ENCODE results near the gene DNAL1.

The DNAL1 gene

GRCh38 chr14:73723406-73723796 lies 78.6 kb downstream of the DNAL1 start:
- H3K27ac ChIP-seq (ENCODE audit: low read depth, low read length), result peak overlapping the region; percentile 79
- no peak overlapping the region for H3K4me3 ChIP-seq (ENCODE audit: low read length)
- peaks cover 32% of the 10 kb centered on the region for H3K4me1 ChIP-seq (ENCODE audit: control insufficient read depth, insufficient read depth, low read length)
- peaks cover 59% of the 10 kb centered on the region for H3K36me3 ChIP-seq (ENCODE audit: control insufficient read depth, insufficient read depth, low read length)
- no peak overlapping the region for H3K9ac ChIP-seq (ENCODE audit: low read length)
- H3K27me3 ChIP-seq (ENCODE audit: control insufficient read depth, insufficient read depth, low read length), result no peaks in the 10 kb centered on the region

DNA sequence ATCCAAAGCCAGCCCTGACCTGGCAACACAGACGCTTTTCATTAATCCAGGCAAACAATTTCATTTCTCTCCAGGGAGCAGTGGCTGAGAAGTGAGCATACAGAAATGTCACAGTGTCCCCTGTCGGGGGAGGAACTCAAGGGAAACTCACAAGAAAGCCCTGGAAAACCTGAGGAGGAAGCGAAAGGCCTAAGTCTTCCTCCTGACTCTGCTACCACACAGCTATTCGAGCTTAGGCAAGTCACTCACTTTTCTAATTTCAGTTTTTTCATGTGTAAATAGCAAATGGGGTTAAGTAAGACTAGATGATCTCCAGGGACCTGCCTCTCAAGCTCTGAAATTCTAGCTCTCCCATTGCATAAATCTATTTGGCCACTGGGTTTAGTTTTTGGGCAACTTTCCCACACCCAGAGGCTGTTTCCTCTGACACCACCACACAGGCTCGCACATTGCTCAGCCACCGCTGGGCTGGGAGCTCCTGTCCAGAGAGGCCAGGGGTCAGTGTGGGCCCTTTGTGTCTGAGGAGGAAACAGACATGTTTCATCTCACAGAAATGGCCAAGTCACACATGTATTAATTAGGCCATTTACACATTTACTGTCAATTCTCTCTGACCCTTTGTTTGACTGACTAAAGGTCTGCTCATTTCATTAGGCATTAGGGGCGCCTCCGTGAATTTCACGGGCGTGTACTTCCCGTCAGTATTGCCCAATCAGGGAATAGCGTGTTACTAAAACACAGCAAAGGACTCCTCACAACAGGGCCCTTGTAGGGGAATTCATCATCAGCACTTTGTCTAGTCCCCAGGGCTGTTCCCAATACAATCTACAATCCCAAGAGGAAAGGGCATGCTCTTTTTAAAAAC lies 79.2 kb downstream of the DNAL1 start:
- Histone ChIP-seq H3K36me3 (ENCODE audit: control insufficient read depth, insufficient read depth, low read length) (peaks cover 61% of the 10 kb centered on the region), H3K27ac (ENCODE audit: low read depth, low read length) (peak overlapping the region; percentile 79), H3K4me1 (ENCODE audit: control insufficient read depth, insufficient read depth, low read length) (peaks cover 31% of the 10 kb centered on the region), H3K27me3 (ENCODE audit: control insufficient read depth, insufficient read depth, low read length) (no peaks in the 10 kb centered on the region), H3K9ac (ENCODE audit: low read length) (no peak overlapping the region), H3K4me3 (ENCODE audit: low read length) (no peak overlapping the region)

- Histone ChIP-seq H3K36me3 (ENCODE audit: control insufficient read depth, insufficient read depth, low read length) (peaks cover 62% of the 10 kb centered on the region), H3K27ac (ENCODE audit: low read depth, low read length) (peak overlapping the region; percentile 79), H3K4me3 (ENCODE audit: low read length) (no peak overlapping the region), H3K27me3 (ENCODE audit: control insufficient read depth, insufficient read depth, low read length) (no peaks in the 10 kb centered on the region), H3K9ac (ENCODE audit: low read length) (no peak overlapping the region), H3K4me1 (ENCODE audit: control insufficient read depth, insufficient read depth, low read length) (peaks cover 25% of the 10 kb centered on the region)
Observed at GRCh38 chr14:73724696-73725095, 79.9 kb downstream of the DNAL1 start.

DNA sequence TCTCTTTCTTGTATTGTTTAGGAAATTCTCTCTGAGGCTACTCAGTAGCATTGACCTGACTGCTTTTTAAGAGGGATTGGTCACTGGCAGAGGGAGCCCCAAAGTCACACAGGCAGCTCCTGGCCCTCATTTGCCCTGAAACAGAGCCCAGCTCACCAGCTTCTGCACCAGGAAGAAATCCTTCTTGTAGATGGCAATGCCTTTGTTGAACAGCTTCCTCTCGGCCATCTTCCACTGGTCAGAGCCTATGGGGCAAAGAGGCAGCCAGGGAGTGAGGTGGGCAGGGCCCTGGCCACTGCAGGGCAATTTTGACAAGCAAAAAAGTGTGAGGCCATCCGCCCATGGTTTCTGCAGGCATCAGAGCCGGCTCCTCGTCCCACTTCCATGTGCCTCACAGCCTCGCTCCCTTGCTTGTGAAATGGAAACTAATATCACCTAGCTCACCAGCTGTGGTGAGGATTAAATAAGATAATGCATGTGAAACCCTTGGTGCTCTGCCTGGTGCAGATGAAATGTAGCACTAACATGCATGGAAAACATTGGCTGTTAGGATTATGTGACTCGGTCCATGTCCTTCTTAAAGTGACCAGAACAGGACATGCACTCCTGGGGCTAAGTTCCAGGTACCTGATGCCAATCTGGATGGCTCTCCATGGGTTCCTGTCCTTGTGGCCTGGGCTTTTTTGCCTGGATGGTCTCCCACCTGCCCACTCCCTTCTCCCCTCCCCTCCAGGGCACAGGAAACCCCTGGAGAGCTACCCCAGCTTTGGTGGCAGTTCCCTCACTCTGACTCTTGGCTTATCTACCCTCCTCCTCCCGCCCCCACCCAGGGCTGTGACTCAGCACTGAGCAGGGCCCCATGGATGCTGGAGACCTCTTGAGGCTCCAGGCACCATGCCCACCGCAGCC lies 80.6 kb downstream of the DNAL1 start:
- Histone ChIP-seq H3K36me3 (ENCODE audit: control insufficient read depth, insufficient read depth, low read length) (peaks cover 63% of the 10 kb centered on the region), H3K9ac (ENCODE audit: low read length) (no peak overlapping the region), H3K27ac (ENCODE audit: low read depth, low read length) (peak overlapping the region; percentile 79), H3K4me3 (ENCODE audit: low read length) (no peak overlapping the region), H3K27me3 (ENCODE audit: control insufficient read depth, insufficient read depth, low read length) (no peaks in the 10 kb centered on the region), H3K4me1 (ENCODE audit: control insufficient read depth, insufficient read depth, low read length) (peaks cover 25% of the 10 kb centered on the region)

DNA sequence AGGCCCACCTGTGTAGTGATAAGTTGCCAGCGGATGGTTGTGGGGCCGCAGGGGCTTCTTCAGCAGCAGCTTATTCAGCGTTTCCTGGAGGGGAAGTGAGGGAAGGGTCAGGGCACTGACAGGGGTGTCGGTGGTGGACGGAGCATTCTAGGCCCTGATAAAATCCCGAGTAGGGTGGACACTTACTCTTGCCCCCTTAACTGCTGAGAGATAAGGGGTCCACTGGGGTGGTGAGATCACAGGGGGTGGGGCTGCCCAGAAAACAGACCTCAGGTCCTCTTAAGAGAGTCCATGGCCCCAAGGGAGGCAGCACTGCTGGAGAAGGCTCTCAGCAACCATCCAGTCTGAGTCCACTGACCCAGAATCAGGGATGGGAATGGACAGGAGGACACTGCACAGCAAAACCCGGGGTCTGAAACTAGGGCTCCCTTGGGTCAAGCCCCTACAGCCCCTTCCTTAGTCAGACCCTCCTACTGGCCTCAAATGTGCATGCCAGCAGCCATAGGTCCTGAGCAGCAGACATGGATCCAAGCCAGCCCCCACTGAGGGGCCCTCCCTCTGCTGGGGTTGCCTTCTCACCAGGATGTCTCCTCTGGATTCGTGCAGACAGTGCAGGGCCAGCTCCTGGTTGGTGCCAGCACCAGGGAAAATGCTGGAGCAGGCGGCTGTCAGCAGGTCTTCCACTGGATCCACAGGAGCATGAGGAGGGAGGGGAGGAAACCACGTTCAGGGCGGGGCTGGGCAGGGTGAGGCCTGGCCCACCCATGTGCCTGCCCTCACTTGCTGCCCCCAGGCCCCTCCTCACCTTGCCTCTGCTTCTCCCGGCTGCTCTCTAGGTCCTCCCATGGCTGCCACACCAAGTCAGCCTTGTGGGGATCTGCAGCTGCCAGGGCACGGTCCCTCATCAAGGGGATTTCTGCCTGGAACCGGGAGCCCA lies 81.5 kb downstream of the DNAL1 start:
- peaks cover 25% of the 10 kb centered on the region for H3K4me1 ChIP-seq (ENCODE audit: control insufficient read depth, insufficient read depth, low read length)

DNA sequence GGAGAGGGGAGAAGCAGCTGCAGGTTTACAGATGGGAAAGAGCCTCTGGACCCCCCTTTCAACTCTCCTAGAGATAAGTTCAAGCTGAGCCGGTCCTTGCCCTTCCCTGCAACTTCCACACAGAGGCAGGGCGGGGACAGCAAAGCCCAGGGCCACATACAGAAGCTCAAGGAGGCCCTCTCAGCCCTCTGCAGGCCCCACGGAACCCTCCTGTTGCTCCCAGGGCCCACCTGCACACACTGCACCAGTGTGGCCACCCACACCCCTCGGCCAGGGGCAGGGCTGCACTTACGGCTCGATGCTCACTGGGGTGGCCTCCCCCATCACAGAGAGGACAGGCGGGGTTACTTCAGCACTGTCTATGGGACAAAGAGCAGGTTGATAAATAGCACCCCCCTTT lies 82.4 kb downstream of the DNAL1 start:
- no peak overlapping the region for H3K9ac ChIP-seq (ENCODE audit: low read length)
- no peak overlapping the region for H3K27ac ChIP-seq (ENCODE audit: low read depth, low read length)
- peaks cover 29% of the 10 kb centered on the region for H3K4me1 ChIP-seq (ENCODE audit: control insufficient read depth, insufficient read depth, low read length)
- H3K4me3 ChIP-seq (ENCODE audit: low read length), result no peak overlapping the region
- H3K27me3 ChIP-seq (ENCODE audit: control insufficient read depth, insufficient read depth, low read length), result no peaks in the 10 kb centered on the region
- H3K36me3 ChIP-seq (ENCODE audit: control insufficient read depth, insufficient read depth, low read length), result peaks cover 53% of the 10 kb centered on the region

More for the DNA sequence above, 81.5 kb downstream of the DNAL1 start:
- no peaks in the 10 kb centered on the region for H3K27me3 ChIP-seq (ENCODE audit: control insufficient read depth, insufficient read depth, low read length)
- no peak overlapping the region for H3K4me3 ChIP-seq (ENCODE audit: low read length)
- H3K27ac ChIP-seq (ENCODE audit: low read depth, low read length), result peak overlapping the region; percentile 25
- no peak overlapping the region for H3K9ac ChIP-seq (ENCODE audit: low read length)
- H3K36me3 ChIP-seq (ENCODE audit: control insufficient read depth, insufficient read depth, low read length), result peaks cover 61% of the 10 kb centered on the region

DNA sequence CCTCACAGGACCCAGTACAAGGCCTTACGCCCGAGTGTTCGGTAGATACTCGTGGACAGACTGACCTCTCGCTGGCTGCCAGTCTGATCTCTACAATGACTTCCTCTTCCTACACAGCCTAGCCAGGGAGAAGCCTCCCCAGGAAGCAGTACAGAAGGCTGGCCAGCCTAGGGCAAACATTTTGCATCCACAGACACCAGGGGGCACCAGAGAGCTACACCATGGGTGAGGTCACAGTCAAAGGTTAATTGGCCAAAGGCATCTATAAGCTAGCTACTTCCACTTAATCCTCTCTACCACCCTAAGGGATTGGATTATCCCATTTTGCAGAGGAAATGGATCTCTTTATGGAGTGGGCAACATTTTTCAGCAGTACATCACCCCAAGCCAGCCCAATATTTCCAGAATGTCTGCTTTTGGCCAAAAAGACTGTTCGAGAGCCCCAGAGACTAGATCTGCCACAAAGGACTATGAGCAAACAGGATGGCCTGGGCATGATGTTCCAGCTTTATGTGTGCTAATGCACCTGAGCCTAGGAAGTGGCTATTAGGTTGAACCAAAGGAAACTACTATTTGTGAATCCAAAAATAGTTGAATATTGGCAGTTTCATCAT lies 84.0 kb downstream of the DNAL1 start:
- H3K27ac ChIP-seq (ENCODE audit: low read depth, low read length), result peak overlapping the region; percentile 53
- H3K9ac ChIP-seq (ENCODE audit: low read length), result no peak overlapping the region
- H3K27me3 ChIP-seq (ENCODE audit: control insufficient read depth, insufficient read depth, low read length), result no peaks in the 10 kb centered on the region
- H3K36me3 ChIP-seq (ENCODE audit: control insufficient read depth, insufficient read depth, low read length), result peaks cover 41% of the 10 kb centered on the region
- H3K4me1 ChIP-seq (ENCODE audit: control insufficient read depth, insufficient read depth, low read length), result peaks cover 19% of the 10 kb centered on the region
- H3K4me3 ChIP-seq (ENCODE audit: low read length), result no peak overlapping the region

DNA sequence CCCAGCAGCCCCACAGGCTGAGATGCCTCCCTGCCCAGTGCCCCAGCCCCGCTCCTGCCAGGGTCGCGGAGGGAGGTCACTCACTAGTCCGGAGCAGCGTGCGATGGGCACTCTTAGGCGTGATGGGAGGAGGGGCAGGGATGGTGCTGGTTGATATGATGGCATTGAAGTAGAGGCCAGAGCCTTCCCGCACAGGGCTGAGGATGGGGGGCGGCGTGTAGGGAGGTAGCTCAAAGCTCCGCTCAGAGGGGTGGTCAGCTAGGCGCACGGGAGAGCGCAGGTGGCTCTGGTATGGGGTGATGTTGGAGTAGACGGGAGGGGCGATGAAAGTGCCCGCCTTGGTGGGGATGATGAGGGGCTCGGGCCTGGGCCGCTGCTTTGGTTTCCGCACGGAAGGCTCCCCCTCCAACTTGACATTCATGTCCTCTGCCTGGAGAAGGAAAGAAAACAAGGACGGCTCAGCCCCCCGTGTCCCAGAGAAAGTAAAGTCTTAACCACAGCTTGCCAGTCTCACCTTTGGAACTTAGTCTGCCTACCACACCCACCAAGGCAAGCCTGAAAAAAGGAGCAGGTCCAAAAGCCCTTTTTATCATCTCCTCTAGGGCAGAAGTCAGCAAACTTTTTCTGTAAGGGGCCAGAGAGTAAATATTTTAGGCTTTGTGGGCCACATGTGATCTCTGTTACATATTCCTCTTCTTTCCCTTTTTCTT lies 84.9 kb downstream of the DNAL1 start:
- Histone ChIP-seq H3K27me3 (ENCODE audit: control insufficient read depth, insufficient read depth, low read length) (no peaks in the 10 kb centered on the region), H3K9ac (ENCODE audit: low read length) (no peak overlapping the region), H3K4me3 (ENCODE audit: low read length) (no peak overlapping the region), H3K27ac (ENCODE audit: low read depth, low read length) (no peak overlapping the region), H3K4me1 (ENCODE audit: control insufficient read depth, insufficient read depth, low read length) (peaks cover 11% of the 10 kb centered on the region), H3K36me3 (ENCODE audit: control insufficient read depth, insufficient read depth, low read length) (peaks cover 39% of the 10 kb centered on the region)

DNA sequence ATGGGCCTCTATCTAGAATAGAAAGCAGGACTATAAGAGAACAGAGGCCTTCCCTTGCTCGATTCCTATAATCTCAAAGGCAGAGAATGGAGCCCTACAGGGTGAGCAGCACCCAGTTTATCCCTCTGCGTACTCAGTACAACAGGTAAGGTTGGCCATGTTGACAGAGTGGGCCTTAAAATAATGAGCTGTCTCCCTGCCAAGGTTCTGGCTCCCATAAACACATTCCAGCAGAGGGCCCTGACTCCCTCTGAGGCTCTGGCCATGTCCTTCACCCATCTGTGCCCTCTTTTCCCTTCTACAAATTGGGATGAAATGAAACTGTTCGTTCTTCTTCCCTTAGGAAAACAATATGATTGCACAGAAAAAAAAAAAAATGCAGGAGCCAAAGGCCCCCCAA lies 86.3 kb downstream of the DNAL1 start:
- Histone ChIP-seq H3K9ac (ENCODE audit: low read length) (no peak overlapping the region), H3K4me3 (ENCODE audit: low read length) (no peak overlapping the region), H3K27ac (ENCODE audit: low read depth, low read length) (peak overlapping the region; percentile 64), H3K36me3 (ENCODE audit: control insufficient read depth, insufficient read depth, low read length) (peaks cover 27% of the 10 kb centered on the region), H3K27me3 (ENCODE audit: control insufficient read depth, insufficient read depth, low read length) (no peaks in the 10 kb centered on the region), H3K4me1 (ENCODE audit: control insufficient read depth, insufficient read depth, low read length) (peaks cover 7% of the 10 kb centered on the region)

DNA sequence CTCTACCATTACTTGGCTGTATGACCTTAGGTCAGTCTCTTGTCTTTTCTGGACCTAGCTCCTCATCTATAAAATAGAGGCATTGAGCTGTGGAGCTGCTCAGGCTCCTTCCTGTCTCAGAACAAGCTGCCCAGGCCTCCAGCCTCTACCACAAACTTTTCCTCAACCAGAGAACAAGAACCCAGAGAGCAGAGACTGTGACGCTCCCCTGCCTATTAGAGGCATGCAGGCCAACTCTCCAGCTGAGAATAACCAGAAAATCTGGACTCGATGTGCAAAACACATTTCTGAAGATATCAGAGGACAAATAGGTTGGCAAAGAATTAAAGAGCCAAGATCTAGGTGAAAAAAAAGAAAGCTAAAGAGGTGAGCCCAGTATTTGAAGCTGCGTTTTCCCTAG lies 87.2 kb downstream of the DNAL1 start:
- peaks cover 7% of the 10 kb centered on the region for H3K4me1 ChIP-seq (ENCODE audit: control insufficient read depth, insufficient read depth, low read length)
- H3K27me3 ChIP-seq (ENCODE audit: control insufficient read depth, insufficient read depth, low read length), result no peaks in the 10 kb centered on the region
- peaks cover 25% of the 10 kb centered on the region for H3K36me3 ChIP-seq (ENCODE audit: control insufficient read depth, insufficient read depth, low read length)
- H3K4me3 ChIP-seq (ENCODE audit: low read length), result no peak overlapping the region
- H3K9ac ChIP-seq (ENCODE audit: low read length), result no peak overlapping the region
- H3K27ac ChIP-seq (ENCODE audit: low read depth, low read length), result peak overlapping the region; percentile 64

DNA sequence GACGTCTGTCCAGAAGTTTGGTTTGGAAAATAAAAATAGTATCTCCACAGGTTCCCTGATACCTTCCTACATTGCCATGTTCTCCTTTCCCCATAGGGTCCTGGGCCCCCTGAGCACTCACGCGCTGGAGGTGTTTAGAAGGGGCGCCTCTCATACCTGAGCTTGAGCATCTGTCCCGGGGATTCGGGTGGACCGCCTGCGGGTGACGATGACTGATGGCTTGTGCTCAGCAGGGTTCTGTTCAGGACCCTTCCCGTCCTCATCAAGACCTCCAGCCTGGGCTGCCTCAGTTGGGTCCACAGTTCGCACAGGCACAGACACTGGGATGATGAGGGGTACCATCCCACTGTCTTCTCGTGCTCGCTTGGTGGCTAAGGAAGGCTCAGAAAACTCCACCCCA lies 92.1 kb downstream of the DNAL1 start:
- Histone ChIP-seq H3K4me3 (ENCODE audit: low read length) (no peak overlapping the region), H3K27me3 (ENCODE audit: control insufficient read depth, insufficient read depth, low read length) (no peaks in the 10 kb centered on the region), H3K36me3 (ENCODE audit: control insufficient read depth, insufficient read depth, low read length) (peaks cover 22% of the 10 kb centered on the region), H3K27ac (ENCODE audit: low read depth, low read length) (no peak overlapping the region), H3K4me1 (ENCODE audit: control insufficient read depth, insufficient read depth, low read length) (peaks cover 24% of the 10 kb centered on the region), H3K9ac (ENCODE audit: low read length) (no peak overlapping the region)
